HG02798 (cell line): Measurements from ENCODE around the gene QKI.
A peak's percentile ranks its signal among the peaks of the same experiment; 100 is the strongest.
"Not testable (repeated sequence)": the region's sequence is repeated elsewhere in the genome, so short reads cannot be mapped to it uniquely, and the experiment has no call there.

Source experiments
- ATAC-seq: cut with Tn5 transposase; IDR thresholded peaks from one replicate; pipeline ENCODE4 v1.9.1; 2021; ENCODE audit warnings: mild to moderate bottlenecking; ENCODE audit not compliant: unreplicated experiment, poor library complexity

Gene QKI

DNA sequence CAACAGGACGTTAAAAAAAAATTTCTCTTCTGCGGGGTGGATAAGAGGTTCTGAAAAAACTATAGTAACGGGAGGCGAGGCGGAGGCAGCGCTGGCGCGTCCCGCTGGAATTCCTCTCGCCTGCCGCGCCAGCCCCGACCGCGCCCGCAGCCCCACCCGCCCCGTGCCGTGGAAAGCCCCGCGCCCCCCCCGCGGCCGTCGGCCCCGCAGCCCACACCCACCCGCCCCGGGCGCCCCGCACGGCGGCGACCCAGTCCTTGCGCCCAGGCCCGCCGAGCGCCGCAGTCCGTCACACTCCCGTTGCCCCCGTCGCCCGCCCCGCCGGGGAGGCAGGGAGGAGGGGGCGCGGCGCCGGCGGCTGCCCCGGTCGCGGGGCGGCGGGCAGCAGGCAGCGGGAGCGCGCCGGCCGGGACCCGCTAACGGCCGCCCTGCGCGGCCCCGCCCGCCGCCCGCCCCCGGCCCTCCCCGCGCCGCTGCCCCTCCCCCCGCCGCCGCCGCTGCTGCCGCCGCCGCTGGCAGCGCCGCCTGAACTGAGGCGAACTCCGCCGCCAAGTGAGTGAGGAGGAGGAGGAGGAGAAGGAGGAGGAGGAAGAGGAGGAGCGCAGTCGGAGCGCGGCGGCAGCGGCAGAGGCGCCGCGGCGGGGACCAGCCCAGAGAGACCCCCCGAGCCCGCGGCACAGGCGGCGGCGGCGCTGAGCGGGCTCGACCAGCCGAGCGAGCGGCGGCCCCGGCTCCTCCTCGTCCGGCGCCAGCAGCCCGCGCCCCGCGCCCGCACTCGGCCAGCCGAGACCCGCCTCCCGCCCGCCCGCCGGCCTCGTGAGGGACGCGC lies at the start of gene QKI:
Gene QKI (plus strand): TSS at position 602 of the 829 bp plus-strand sequence. CDS start 476 bp downstream, outside the sequence.
- ATAC-seq, result peak; percentile 49

DNA sequence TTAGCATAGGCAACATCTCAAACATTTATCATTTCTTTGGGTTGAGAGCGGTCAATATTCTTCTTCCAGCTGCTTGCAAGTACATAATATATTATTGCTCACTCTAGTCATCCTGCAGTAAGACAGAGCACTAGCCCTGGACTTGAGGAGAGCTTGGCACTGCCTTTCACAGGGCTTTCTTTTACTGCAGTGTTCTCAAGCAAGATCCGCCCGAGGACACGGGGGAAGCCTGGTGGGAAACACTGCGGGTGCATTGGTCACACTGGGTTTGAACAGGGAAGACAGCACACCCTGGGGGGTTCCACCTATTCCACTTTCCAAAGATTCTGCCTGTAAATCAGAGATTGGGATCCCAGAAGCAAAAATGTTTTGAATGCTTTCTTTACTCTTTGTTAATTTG lies 48.2 kb upstream of the QKI start:
- ATAC-seq, result no peak

DNA sequence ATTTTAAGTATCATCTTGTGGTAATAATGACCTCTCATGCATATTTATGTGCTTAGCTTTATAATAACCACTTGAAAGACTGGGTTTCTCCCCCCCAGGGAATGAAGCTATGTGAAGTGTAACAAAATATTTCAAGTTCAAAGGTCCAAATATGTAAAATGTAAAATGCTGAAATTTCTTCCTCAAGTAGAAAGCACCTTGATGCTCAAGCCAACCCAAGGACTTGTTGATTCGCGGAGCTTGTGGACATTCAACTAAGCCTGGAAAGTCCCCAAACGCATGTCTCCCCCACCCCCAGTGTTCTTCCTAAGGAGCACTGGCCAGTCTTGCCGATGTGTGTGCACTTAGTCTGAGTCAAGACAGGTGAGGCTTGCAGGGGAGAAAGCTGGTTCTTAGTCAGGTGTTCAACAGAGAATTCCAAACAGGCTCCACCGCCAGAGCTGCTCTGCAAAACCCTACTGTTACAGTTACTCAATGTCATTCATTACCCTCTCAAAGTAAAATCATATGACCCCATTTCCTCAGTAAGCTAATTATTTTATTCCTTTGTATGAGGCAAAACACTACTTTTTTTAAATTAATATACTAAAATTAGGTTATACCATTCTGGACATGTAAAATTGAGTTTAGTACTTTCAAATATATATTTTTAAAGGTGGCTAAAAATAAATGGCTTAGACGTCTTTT lies 46.9 kb upstream of the QKI start:
- ATAC-seq, result no peak

GRCh38 chr6:163369141-163369540 lies 45.4 kb upstream of the QKI start:
- ATAC-seq, result no peak

DNA sequence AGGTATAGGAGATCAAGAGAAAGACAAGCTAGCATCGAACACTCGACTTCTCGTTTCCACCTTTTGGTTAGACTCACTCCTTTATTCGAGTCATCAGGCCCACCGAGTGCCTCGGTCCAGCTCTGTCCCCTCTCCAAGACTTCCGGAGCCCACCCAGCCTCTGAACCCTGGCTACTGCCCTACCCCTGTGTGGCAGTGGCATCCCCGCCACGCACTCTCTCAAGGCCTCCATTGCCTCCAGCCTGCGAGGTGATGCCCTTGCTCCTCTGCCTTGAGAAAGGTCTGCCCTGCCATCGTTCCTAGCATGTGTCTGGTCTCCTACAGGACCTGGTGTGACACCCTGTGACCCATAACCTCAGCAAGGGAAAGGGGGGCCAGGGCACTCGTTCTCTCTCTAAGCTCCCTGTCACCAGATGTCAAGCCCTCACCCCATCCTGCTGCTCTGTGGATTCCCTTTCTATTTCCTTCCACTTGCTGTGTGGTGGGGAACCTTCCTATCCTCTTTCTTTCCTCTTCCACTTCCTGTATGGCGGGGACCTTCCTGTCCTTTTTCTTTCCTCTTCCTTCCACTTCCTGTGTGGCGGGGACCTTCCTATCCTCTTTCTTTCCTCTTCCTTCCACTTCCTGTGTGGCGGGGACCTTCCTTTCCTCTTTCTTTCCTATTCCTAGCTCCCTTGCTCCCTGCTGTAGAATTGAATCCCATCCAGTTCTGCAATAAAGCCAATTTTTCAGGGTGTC lies 44.7 kb upstream of the QKI start:
- no peak for ATAC-seq

GRCh38 chr6:163370464-163371117 lies 43.9 kb upstream of the QKI start:
- ATAC-seq, result no peak

DNA sequence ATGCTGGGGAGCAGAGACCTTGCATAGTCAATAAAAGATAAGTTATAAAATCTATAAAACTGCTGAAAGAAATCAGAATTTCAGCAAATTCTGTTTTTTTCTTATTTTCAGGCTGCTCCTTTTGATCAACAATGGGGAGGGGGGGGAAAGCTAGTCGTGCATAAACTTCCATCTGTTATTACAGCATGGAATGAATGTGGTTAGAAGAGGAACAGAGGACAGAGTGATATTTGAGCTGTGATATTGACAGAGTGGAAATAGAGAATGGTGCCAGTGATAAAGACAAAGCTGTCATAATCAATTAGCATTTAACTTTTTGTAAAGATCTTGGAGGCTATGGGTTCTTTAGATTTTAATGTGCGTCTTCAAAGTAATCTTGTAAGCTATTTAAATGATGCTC lies 43.4 kb upstream of the QKI start:
- ATAC-seq, result no peak

DNA sequence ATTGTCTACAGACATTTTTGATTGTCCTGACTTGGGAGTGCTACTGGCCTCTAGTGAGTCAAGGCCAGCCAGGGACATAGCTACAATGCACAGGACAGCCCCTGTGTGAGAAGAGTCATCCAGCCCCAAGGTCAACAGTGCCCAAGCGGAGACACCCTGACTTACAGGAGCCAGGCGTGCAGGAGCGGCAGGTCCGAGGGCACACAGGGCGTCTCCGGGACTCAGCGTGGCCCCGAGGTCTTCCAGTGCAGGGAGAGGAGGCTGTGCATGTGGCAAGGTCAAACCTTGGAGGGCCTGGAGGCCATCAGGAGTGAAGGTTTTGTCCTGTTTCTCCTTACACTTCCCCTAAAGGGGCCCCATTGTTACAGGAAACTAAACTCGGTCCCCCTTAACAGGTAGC lies 41.3 kb upstream of the QKI start:
- no peak for ATAC-seq

DNA sequence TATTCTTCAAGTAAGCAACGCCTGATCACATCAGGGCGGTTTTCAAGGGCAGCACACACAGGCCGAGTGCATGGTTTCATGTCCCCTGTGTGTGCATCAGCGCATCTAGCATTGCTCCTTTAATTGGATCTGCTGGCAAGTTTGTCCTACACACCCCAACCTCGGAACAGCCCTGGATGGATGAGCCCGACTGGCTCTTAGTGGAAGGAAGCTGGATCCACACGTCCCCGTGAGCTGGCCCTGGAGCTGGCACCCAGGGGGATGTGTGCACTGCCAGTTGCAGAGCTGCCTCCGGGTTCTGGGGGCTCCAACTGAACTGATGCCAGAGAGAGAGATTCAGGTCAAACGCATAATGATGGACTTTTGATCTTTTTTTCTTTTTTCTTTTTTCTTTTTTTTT lies 39.2 kb upstream of the QKI start:
- no peak for ATAC-seq

DNA sequence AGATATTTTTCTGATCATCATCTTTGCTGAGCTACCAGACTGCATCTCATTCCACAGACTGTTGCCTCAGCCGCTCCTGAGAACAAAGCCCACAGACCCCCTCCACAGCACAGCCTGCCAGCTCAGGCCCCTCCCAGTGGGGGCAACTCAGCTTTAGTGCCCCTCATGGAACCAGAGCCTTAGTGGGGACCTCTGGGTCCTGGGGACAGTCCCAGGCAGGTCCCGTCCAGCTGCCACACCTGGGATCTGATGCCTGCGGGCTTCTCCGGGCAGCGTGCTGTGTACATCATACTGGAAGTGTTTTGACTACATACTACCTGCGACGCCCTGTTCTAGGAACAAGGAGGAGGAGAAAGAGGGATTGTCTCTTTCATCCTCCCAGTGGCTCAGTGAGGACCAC lies 38.3 kb upstream of the QKI start:
- no peak for ATAC-seq

DNA sequence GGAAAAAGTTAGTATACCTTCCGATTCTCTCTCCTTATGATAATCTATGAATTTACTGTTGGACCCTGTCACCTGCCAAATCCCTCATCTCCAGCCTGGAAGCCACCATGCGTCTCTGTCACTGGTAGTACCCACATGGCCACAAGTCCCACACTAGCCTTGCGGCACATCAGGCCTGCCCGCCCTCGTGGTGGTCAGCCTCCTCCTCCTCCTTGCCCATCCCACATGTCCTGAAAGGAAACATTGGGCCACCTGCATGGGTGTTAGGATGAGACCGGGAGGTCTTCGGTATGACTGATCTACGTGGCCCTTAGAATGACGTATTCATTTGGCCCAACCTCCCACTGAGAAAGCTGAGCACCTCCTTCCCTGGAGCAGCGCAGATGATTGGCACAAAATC lies 37.0 kb upstream of the QKI start:
- no peak for ATAC-seq

DNA sequence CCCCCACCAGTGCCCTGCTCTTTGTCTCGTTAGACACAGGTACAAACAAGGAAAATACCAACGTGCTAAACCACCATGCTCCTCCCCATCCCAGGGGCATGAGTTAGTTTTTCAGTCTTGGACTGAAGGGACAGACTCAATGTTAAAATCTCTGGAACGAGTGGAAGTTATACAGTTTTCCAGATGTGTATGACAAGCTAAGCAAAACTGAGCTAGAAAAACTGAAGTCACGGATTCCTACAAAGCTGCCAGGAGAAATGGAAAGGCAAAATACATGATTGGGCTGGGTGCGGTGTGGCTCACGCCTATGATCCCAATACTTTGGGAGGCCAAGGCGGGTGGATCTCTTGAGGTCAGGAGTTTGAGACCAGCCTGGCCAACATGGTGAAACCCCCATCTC lies 34.3 kb upstream of the QKI start:
- ATAC-seq, result no peak

DNA sequence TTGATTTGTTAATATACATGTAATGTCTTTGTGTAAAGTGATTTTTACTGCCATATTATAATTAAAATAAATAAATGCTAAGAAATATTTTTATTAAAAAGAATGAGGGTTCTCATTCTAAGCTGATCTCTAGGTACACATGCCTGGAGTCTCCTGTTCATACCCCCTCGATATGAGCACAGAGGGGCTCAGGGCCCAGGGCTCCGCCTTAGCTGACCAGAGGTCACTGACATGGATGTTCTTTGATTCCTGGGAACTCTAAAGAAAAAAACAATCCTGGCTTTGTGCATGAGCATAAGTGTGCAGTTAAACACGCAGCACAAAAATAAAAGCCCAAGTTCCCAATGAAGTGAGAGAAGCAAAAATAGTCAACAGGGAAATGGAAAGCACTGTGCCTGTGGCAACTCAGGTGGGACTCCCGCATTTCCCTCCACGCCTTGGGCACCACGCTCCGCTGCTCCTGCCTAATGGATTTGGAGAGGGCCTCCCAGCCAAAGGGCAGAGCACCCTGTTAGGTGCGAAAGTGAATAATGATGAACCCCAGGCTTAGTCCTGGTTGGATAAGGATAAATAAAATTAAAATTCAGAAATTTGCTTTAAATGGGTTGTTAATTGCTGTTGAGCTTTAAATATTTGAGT lies 33.3 kb upstream of the QKI start:
- no peak for ATAC-seq

- ATAC-seq, result not testable (repeated sequence)
Measured at GRCh38 chr6:163383396-163383795, 31.1 kb upstream of the QKI start.

DNA sequence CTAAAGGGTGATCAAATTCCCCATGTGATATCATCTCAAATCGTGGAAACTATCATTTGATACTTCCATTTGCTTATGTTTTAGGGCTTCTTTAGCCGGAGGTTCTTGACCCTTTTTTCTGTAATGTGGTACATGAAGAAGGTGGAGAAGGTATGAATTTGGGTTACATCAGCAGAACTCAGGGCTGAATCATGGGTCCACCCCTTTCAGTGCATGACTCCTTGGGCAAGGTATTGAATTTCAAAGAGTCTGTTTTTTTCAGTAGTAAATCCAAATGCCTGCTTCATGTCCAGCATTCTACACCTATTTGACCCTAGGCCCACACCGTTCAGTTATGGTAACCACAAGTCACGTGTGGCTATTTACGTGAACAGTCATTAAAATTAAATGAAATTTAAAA lies 30.6 kb upstream of the QKI start:
- ATAC-seq, result no peak

DNA sequence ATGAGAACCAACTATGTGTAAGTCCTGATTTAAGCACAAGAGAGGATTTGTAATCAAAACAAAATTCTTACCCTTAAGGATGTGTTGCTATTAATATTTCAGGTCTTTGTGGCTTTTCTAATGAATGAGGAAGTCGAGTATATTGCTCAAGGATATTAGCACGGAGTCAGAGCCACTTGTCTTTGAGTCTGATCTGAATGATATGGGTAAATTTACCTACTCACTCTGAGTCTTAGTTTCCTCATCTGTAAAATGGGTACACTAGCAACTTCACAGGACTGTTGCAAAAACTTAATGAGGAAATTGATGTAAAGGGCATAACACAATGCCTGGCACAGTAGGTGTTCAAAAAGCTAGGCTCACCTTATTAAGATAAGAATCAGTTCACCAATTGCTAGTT lies 30.0 kb upstream of the QKI start:
- ATAC-seq, result no peak

- not testable (repeated sequence) for ATAC-seq
Measured at GRCh38 chr6:163385503-163385902, 29.0 kb upstream of the QKI start.

GRCh38 chr6:163386329-163386908 lies 28.1 kb upstream of the QKI start:
- ATAC-seq, result no peak

GRCh38 chr6:163387317-163387716 lies 27.2 kb upstream of the QKI start:
- ATAC-seq, result no peak

DNA sequence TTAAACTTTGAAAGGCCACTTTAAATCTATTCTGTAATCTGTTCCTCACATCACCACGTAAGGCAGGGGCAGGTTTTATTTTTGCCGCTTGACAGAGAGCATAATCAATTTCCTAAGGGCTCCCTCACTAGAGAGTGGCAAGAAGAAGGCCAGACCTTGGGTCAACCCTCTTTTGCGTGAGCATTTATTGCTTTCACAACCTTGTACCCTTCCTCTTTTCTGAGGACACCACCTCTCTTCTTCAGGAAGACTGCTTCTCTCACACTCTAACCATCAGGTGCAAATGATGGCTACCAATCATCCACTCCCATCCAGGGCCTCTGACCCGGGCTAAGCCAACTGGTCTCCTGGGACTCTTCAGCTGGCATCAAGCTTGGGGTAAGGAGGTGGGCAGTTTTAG lies 25.2 kb upstream of the QKI start:
- ATAC-seq, result no peak
